Trophoblast cell (in vitro differentiated cells and primary cell): Measurements from ENCODE around the gene TRIM9.

Source experiments
- DNase-seq, 2 donors: peaks; one replicate each; pipeline ENCODE4 v3.0.0-alpha.2; 2016
- H2AFZ ChIP-seq: 2 replicates; pipeline ENCODE4 v1.6.1; 2013; ENCODE audit warnings: low read length, moderate library complexity, mild to moderate bottlenecking; ENCODE audit not compliant: insufficient read depth, poor library complexity
- H2AK5ac ChIP-seq: 2 replicates; pipeline ENCODE4 v1.6.1; 2013; ENCODE audit warnings: mild to moderate bottlenecking, low read length
- H2BK120ac ChIP-seq: 2 replicates; pipeline ENCODE4 v1.6.1; 2013; ENCODE audit warnings: low read length, mild to moderate bottlenecking, moderate library complexity; ENCODE audit not compliant: insufficient read depth, poor library complexity
- H2BK12ac ChIP-seq: 2 replicates; pipeline ENCODE4 v1.6.1; 2013; ENCODE audit warnings: mild to moderate bottlenecking, low read length, moderate library complexity
- H2BK5ac ChIP-seq: 2 replicates; pipeline ENCODE4 v1.6.1; 2013; ENCODE audit warnings: low read length, low read depth, moderate library complexity, mild to moderate bottlenecking; ENCODE audit not compliant: poor library complexity
- H3K14ac ChIP-seq: 2 replicates; pipeline ENCODE4 v1.6.1; 2013; ENCODE audit warnings: mild to moderate bottlenecking, low read length
- H3K18ac ChIP-seq: 2 replicates; pipeline ENCODE4 v1.6.1; 2013; ENCODE audit warnings: mild to moderate bottlenecking, low read length
- H3K23ac ChIP-seq: 2 replicates; pipeline ENCODE4 v1.6.1; 2013; ENCODE audit warnings: low read length
- H3K27ac ChIP-seq: 2 replicates; pipeline ENCODE4 v1.5.1; 2013; ENCODE audit warnings: low read depth, mild to moderate bottlenecking, inconsistent platforms, low read length, moderate library complexity
- H3K27me3 ChIP-seq: 2 replicates; pipeline ENCODE4 v1.6.1; 2013; ENCODE audit warnings: inconsistent platforms, mild to moderate bottlenecking, low read length, moderate library complexity; ENCODE audit not compliant: insufficient read depth
- H3K36me3 ChIP-seq, 2 experiments: 1 replicate in 1 of 2; 2 replicates in 1 of 2; pipeline ENCODE4 v1.6.1; 2013; ENCODE audit warnings: low read length in 2 of 2, mild to moderate bottlenecking in 2 of 2, moderate library complexity in 1 of 2; ENCODE audit not compliant: insufficient read depth in 2 of 2, control insufficient read depth in 1 of 2
- H3K4ac ChIP-seq: 2 replicates; pipeline ENCODE4 v1.6.1; 2013; ENCODE audit warnings: low read depth, mild to moderate bottlenecking, low read length, moderate library complexity
- H3K4me1 ChIP-seq, 2 experiments: 1 replicate in 1 of 2; 2 replicates in 1 of 2; pipeline ENCODE4 v1.6.1; 2013; ENCODE audit warnings: low read length in 2 of 2, mild to moderate bottlenecking in 2 of 2, moderate library complexity in 1 of 2; ENCODE audit not compliant: insufficient read depth in 2 of 2, control insufficient read depth in 1 of 2
- H3K4me2 ChIP-seq: 2 replicates; pipeline ENCODE4 v1.6.1; 2013; ENCODE audit warnings: inconsistent platforms, mild to moderate bottlenecking, low read length, moderate library complexity
- H3K4me3 ChIP-seq: 2 replicates; pipeline ENCODE4 v1.5.1; 2013; ENCODE audit warnings: mild to moderate bottlenecking, low read depth, low read length, inconsistent platforms
- H3K79me1 ChIP-seq: one replicate; pipeline ENCODE4 v1.6.1; 2013; ENCODE audit warnings: low read length
- H3K79me2 ChIP-seq: 2 replicates; pipeline ENCODE4 v1.6.1; 2013; ENCODE audit warnings: low read length, mild to moderate bottlenecking; ENCODE audit not compliant: control insufficient read depth, insufficient read depth, poor library complexity
- H3K9ac ChIP-seq: 2 replicates; pipeline ENCODE4 v1.6.1; 2013; ENCODE audit warnings: mild to moderate bottlenecking, low read length
- H3K9me3 ChIP-seq: 2 replicates; pipeline ENCODE4 v1.6.1; 2013; ENCODE audit warnings: low read depth, mild to moderate bottlenecking, control low read depth, inconsistent platforms, low read length; ENCODE audit not compliant: insufficient read depth
- H4K12ac ChIP-seq: 2 replicates; pipeline ENCODE4 v1.6.1; 2013; ENCODE audit warnings: low read depth, mild to moderate bottlenecking, low read length, moderate library complexity
- H4K8ac ChIP-seq: 2 replicates; pipeline ENCODE4 v1.6.1; 2013; ENCODE audit warnings: low read depth, mild to moderate bottlenecking, low read length, moderate library complexity
- H4K91ac ChIP-seq: one replicate; pipeline ENCODE4 v1.6.1; 2013; ENCODE audit warnings: low read depth, mild to moderate bottlenecking, low read length, moderate library complexity
- WGBS: extraction: QIAGEN DNeasy Blood & Tissue Kit; methylation state at CpG from one replicate; pipeline ENCODE4 v1.1.7; 2013; ENCODE audit warnings: missing lambda C conversion rate; ENCODE audit not compliant: insufficient read length, insufficient coverage; ENCODE audit errors: extremely low coverage; 5-methylcytosine and 5-hydroxymethylcytosine counted together

Gene TRIM9

DNA sequence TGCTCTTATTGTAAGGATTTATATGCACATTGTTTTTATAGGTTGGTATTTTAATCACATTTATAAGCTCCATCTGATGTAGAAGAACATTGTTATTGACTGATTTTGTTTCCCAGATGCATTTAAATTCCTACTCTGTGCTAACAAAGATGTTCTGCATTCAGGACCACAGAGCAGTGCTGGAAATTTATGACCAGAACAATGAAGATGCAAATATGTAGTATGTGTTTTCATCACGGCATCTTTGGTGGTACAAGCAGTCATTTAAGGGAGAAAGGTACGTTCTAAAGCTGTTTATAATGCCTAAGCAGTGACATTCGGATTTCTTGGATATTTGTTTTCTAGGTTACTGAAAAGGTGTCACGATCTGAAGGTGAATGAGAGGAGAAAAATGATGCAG is 66.5 kb downstream of the TRIM9 start:
- Histone ChIP-seq H2AK5ac (no peak overlapping the region), H3K14ac (no peak overlapping the region), H2BK12ac (no peak overlapping the region), H3K9ac (no peak overlapping the region), H4K12ac (no peak overlapping the region), H3K9me3 (peaks cover 2% of the 10 kb centered on the region), H4K8ac (no peak overlapping the region), H2BK5ac (no peak overlapping the region), H4K91ac (no peak overlapping the region), H3K4ac (no peak overlapping the region), H3K23ac (no peak overlapping the region), H3K4me2 (no peak overlapping the region), H3K4me1 (no peaks in the 10 kb centered on the region), H3K27me3 (no peaks in the 10 kb centered on the region), H2BK120ac (no peak overlapping the region), H3K18ac (no peak overlapping the region), H3K4me3 (no peak overlapping the region), H2AFZ (no peak overlapping the region), H3K79me1 (no peaks in the 10 kb centered on the region), H3K27ac (no peak overlapping the region), H3K36me3 (no peaks in the 10 kb centered on the region), H3K79me2 (no peaks in the 10 kb centered on the region)
- no CpG with 5 or more reads among the region's 4 CpGs for WGBS
- DNase-seq, result peak in 1 of 2 donors; percentile 57

DNA sequence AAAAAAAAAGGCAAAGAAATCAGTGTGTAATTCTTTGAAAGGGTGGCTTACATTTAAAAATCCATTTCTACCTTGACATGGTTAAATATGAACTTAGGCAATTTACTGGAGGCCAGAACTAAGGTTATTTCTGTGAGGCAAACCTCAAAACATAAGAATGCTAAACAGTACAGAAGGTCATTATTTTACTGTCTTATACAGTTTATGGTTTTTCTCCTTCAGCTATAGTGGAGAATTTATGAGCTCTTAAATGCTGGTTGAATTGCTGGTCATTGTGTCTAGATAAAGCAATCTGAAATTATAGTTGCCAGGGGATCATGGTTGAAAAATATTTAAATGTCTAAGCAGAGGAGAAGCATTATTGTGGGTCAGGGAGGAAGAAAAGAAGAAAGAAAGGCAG is 70.5 kb downstream of the TRIM9 start:
- H3K4me2 ChIP-seq, result no peak overlapping the region
- H3K23ac ChIP-seq, result no peak overlapping the region
- H2BK5ac ChIP-seq, result no peak overlapping the region
- no peak overlapping the region for H3K4ac ChIP-seq
- no peak overlapping the region for H4K91ac ChIP-seq
- no peak for DNase-seq
- no peak overlapping the region for H4K8ac ChIP-seq
- no peak overlapping the region for H3K27ac ChIP-seq
- no peaks in the 10 kb centered on the region for H3K36me3 ChIP-seq
- H3K4me1 ChIP-seq, result no peaks in the 10 kb centered on the region
- no peak overlapping the region for H3K14ac ChIP-seq
- no peaks in the 10 kb centered on the region for H3K79me2 ChIP-seq
- H2BK120ac ChIP-seq, result no peak overlapping the region
- H2AFZ ChIP-seq, result no peak overlapping the region
- no peaks in the 10 kb centered on the region for H3K79me1 ChIP-seq
- no peak overlapping the region for H3K18ac ChIP-seq
- H3K9ac ChIP-seq, result no peak overlapping the region
- no peak overlapping the region for H2BK12ac ChIP-seq
- H3K9me3 ChIP-seq, result peaks cover 2% of the 10 kb centered on the region
- no peak overlapping the region for H4K12ac ChIP-seq
- H2AK5ac ChIP-seq, result no peak overlapping the region
- H3K4me3 ChIP-seq, result no peak overlapping the region
- no peaks in the 10 kb centered on the region for H3K27me3 ChIP-seq

DNA sequence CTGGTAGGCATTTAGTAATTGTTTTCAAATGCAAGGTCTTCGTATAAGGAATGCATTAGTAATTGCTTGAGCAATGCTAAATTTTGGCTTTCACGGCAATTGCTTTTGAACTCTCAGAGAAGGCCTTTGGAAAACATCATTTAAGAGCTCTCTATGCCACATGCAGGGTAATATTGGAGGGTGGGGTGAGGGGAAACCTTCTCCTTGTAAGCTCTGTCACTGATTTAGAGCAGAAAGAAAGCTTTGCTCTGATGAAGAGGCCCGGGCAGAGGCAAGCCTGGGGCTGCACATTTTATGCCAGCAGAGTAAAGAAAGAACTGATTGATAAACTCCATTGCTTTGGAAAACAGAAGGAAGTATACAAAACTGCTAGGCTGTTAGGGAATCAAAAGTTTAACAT is 70.9 kb downstream of the TRIM9 start:
- Histone ChIP-seq H3K4me2 (no peak overlapping the region), H3K79me2 (no peaks in the 10 kb centered on the region), H3K27me3 (no peaks in the 10 kb centered on the region), H2BK5ac (no peak overlapping the region), H3K9me3 (peaks cover 2% of the 10 kb centered on the region), H3K4ac (no peak overlapping the region), H3K36me3 (no peaks in the 10 kb centered on the region), H3K27ac (no peak overlapping the region), H3K18ac (no peak overlapping the region), H3K79me1 (no peaks in the 10 kb centered on the region), H2BK120ac (no peak overlapping the region), H4K91ac (no peak overlapping the region), H2BK12ac (no peak overlapping the region), H2AFZ (no peak overlapping the region), H3K4me1 (no peaks in the 10 kb centered on the region), H3K4me3 (no peak overlapping the region), H3K9ac (no peak overlapping the region), H4K12ac (no peak overlapping the region), H3K14ac (no peak overlapping the region), H2AK5ac (no peak overlapping the region), H4K8ac (no peak overlapping the region), H3K23ac (no peak overlapping the region)
- WGBS, result no CpG with 5 or more reads among the region's 3 CpGs
- DNase-seq, result no peak

DNA sequence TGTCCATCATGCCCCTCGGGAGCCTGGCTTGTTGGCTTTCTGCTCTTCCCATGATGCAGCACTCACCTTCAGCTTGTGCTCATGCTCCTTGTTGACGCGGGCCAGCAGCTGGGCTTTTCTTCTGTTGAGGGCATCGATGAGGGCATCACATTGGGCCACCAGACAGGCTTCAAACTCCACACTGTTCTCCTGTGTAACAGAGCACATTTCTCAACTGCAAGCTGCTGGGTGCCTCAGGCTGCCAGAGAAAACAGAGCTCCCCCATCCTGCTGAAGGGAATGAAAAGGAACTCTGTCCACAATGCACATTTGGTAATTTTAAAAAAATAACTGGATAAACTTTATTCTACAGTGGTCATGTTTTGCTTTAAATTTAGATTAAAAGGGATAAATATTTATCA is 72.1 kb downstream of the TRIM9 start:
- WGBS, result no CpG with 5 or more reads among the region's 4 CpGs
- Histone ChIP-seq H3K4me1 (no peaks in the 10 kb centered on the region), H3K4me3 (no peak overlapping the region), H2BK5ac (no peak overlapping the region), H4K91ac (no peak overlapping the region), H2BK12ac (no peak overlapping the region), H2AK5ac (no peak overlapping the region), H2AFZ (no peak overlapping the region), H4K8ac (no peak overlapping the region), H3K4ac (no peak overlapping the region), H3K27me3 (no peaks in the 10 kb centered on the region), H4K12ac (no peak overlapping the region), H3K27ac (no peak overlapping the region), H3K18ac (no peak overlapping the region), H3K9me3 (no peaks in the 10 kb centered on the region), H3K14ac (no peak overlapping the region), H3K9ac (no peak overlapping the region), H3K79me1 (no peaks in the 10 kb centered on the region), H2BK120ac (no peak overlapping the region), H3K36me3 (no peaks in the 10 kb centered on the region), H3K23ac (no peak overlapping the region), H3K79me2 (no peaks in the 10 kb centered on the region), H3K4me2 (no peak overlapping the region)
- no peak for DNase-seq
